ENCODE data around the gene ATP5F1E.
A peak's percentile ranks its signal among the peaks of the same experiment; 100 is the strongest.

The ATP5F1E gene

DNA sequence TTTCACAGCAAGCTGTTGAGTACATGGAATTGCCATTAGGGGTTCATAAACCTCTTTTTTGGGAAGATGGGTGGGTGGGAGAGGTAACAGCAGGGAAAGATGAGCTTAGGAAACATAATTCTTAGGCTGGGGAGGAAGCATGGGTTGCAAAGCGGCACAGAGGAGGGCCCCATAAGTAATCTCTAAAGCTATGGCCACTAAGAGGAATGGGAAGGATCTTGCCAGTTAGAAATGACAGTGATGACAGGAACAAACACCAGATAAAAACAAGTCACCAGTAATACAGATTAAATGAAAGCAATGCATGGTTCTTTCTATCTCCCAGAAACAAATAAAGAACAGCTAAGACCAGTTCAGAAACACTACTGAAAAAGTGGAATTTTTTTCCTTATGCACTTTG lies 41.4 kb upstream of the ATP5F1E start:
- in situ Hi-C loops (cut with MboI; ENCODE audit: low sequenced_read_pairs, unreplicated experiment), result loop anchor here (10.0 kb wide), 1 partner anchor 199 kb away; no protein-coding TSS in a partner anchor
- DNase-seq (ENCODE audit: low spot score), result no peak
- TF ChIP-seq, protein P1, sequence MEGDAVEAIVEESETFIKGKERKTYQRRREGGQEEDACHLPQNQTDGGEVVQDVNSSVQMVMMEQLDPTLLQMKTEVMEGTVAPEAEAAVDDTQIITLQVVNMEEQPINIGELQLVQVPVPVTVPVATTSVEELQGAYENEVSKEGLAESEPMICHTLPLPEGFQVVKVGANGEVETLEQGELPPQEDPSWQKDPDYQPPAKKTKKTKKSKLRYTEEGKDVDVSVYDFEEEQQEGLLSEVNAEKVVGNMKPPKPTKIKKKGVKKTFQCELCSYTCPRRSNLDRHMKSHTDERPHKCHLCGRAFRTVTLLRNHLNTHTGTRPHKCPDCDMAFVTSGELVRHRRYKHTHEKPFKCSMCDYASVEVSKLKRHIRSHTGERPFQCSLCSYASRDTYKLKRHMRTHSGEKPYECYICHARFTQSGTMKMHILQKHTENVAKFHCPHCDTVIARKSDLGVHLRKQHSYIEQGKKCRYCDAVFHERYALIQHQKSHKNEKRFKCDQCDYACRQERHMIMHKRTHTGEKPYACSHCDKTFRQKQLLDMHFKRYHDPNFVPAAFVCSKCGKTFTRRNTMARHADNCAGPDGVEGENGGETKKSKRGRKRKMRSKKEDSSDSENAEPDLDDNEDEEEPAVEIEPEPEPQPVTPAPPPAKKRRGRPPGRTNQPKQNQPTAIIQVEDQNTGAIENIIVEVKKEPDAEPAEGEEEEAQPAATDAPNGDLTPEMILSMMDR (IDR thresholded peaks at IDR 0.05; ENCODE audit: borderline replicate concordance, control extremely low read depth, extremely low read depth, insufficient read depth, missing control alignments), result no peak

GRCh38 chr20:59071216-59071615 lies 39.1 kb upstream of the ATP5F1E start:
- in situ Hi-C loops (cut with MboI; ENCODE audit: low sequenced_read_pairs, unreplicated experiment), result loop anchor here (10.0 kb wide), 1 partner anchor 196 kb away; no protein-coding TSS in a partner anchor

GRCh38 chr20:59069026-59069425 lies 36.9 kb upstream of the ATP5F1E start:
- in situ Hi-C loops (cut with MboI; ENCODE audit: low sequenced_read_pairs, unreplicated experiment), result no loop called here
- no peak for DNase-seq (ENCODE audit: low spot score)
- TF ChIP-seq, protein P1 (IDR thresholded peaks at IDR 0.05; ENCODE audit: borderline replicate concordance, control extremely low read depth, extremely low read depth, insufficient read depth, missing control alignments), result no peak

More at GRCh38 chr20:59071216-59071615, 39.1 kb upstream of the ATP5F1E start:
- TF ChIP-seq, protein P1 (IDR thresholded peaks at IDR 0.05; ENCODE audit: borderline replicate concordance, control extremely low read depth, extremely low read depth, insufficient read depth, missing control alignments), result no peak
- peak; percentile 16 for DNase-seq (ENCODE audit: low spot score)

DNA sequence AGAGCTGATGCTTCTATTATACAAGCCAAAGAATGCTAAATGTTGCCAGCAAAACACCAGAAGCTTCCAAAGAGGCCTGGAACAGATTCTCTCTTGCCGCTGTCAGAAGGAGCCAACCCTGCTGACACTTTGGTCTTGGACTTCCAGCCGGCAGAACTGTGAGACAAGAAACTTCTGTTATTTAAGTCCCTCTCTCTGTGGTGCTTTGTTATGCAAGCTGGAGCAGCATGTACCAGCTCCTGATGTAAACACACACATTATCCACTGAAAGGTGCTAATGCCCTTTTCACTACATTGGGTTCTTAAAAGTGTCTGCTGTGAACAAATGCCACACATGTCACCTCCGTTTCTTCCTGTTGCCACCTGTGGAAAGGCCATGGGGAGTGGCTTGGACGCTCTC lies 36.4 kb upstream of the ATP5F1E start:
- no peak for DNase-seq (ENCODE audit: low spot score)
- in situ Hi-C loops (cut with MboI; ENCODE audit: low sequenced_read_pairs, unreplicated experiment), result no loop called here
- TF ChIP-seq, protein P1 (IDR thresholded peaks at IDR 0.05; ENCODE audit: borderline replicate concordance, control extremely low read depth, extremely low read depth, insufficient read depth, missing control alignments), result no peak

DNA sequence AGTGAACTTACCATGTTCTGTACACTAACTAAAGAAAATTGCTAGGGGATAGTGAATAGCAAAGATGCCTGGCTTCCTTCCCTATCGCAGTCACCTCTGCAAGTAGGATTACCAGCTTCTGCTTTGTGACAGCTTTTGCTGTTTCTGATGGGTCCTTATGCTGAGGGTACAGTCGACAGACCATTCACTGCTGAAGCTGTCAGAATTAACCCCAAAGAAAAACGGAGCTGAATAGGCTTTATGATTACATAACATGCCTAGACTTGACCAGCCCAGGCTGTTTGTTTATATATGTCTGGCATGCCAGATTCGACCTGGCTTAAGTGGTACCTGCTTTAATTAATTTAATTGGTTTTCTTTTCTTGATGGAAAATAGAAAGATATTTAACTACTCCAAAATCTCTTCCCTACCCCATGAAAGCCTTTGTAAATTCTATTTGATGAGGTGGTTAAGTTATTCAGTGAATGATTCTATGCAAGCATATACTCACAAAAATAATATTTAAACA lies 32.1 kb upstream of the ATP5F1E start:
- in situ Hi-C loops (cut with MboI; ENCODE audit: low sequenced_read_pairs, unreplicated experiment), result no loop called here
- TF ChIP-seq, protein P1 (IDR thresholded peaks at IDR 0.05; ENCODE audit: borderline replicate concordance, control extremely low read depth, extremely low read depth, insufficient read depth, missing control alignments), result no peak
- no peak for DNase-seq (ENCODE audit: low spot score)

- in situ Hi-C loops (cut with MboI; ENCODE audit: low sequenced_read_pairs, unreplicated experiment), result no loop called here
- no peak for DNase-seq (ENCODE audit: low spot score)
- TF ChIP-seq, protein P1 (IDR thresholded peaks at IDR 0.05; ENCODE audit: borderline replicate concordance, control extremely low read depth, extremely low read depth, insufficient read depth, missing control alignments), result no peak
Observed at GRCh38 chr20:59063358-59064213, 31.5 kb upstream of the ATP5F1E start.

All from GM13976 (cell line).